ENCODE measurements around the gene FBXL5. TPM values are rescaled to one million over a fixed set of nuclear protein-coding genes. Genes with fewer than 3 reads are reported as not detected.
A peak's percentile ranks its signal among the peaks of the same experiment; 100 is the strongest.

FBXL5 gene
- total and polyA plus RNA-seq, 2 donors (not counting 3 experiments of a cell fraction or from before 2014, with no cell fraction given), result 42.2 to 60.2 TPM

DNA sequence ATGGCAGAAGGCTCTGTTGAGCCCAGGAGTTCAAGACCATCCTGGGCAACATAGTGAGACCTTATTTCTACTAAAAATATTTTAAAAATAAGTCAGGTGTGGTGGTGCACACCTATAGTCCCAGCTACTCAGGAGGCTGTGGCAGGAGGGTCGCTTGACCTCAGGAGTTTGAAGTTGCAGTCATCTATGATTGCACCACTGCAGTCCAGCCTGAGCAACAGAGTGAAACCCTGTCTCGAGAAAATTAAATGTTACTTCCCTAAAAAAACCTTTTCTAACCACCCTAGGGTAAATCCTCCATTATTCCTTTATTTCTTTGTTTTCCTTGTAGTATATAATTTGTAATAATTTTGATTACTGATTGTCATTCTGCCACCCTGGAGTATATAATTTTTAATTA is 34.4 kb upstream of the FBXL5 start:
- H3K4me3 ChIP-seq (replicated peaks in 1 of 3; ENCODE audit: insufficient read depth in 1 of 3, low read depth in 1 of 3, low read length in 3 of 3), result no peak overlapping the region
- H3K27me3 ChIP-seq (ENCODE audit: control insufficient read depth in 2 of 2, insufficient read depth in 2 of 2, low read length in 2 of 2), result no peaks in the 10 kb centered on the region
- H3K4me2 ChIP-seq (ENCODE audit: insufficient read depth, low read length), result peak overlapping the region; percentile 53
- peaks cover 28% of the 10 kb centered on the region for H3K4me1 ChIP-seq (ENCODE audit: control insufficient read depth, extremely low read depth, insufficient read depth, low read length)
- peaks cover 6% of the 10 kb centered on the region for H3K79me2 ChIP-seq (ENCODE audit: control insufficient read depth, insufficient read depth, low read length)
- peak overlapping the region; percentile 74 for H3K27ac ChIP-seq (ENCODE audit: insufficient read depth, low read depth, low read length)
- CTCF ChIA-PET, result no interaction called here
- TF ChIP-seq GATA2 (IDR thresholded peaks at IDR 0.05; ENCODE audit: insufficient read depth, insufficient read length, low read depth, low read length) (no peak), POLR2AphosphoS5 (IDR thresholded peaks at IDR 0.05; ENCODE audit: insufficient read depth, low read depth, low read length) (no peak), FOS (IDR thresholded peaks at IDR 0.05; ENCODE audit: borderline replicate concordance, insufficient read depth, low read length) (no peak), EZH2 (IDR thresholded peaks at IDR 0.05; ENCODE audit: borderline replicate concordance, low read depth, low read length, severe bottlenecking) (no peak), MYC (IDR thresholded peaks at IDR 0.05; ENCODE audit: low read depth, low read length) (no peak), JUN (IDR thresholded peaks at IDR 0.05; ENCODE audit: borderline replicate concordance, insufficient read depth, insufficient read length, low read depth) (no peak), POLR2A (IDR thresholded peaks at IDR 0.05; ENCODE audit: low read depth, low read length) (no peak)
- TF ChIP-seq, protein P1, sequence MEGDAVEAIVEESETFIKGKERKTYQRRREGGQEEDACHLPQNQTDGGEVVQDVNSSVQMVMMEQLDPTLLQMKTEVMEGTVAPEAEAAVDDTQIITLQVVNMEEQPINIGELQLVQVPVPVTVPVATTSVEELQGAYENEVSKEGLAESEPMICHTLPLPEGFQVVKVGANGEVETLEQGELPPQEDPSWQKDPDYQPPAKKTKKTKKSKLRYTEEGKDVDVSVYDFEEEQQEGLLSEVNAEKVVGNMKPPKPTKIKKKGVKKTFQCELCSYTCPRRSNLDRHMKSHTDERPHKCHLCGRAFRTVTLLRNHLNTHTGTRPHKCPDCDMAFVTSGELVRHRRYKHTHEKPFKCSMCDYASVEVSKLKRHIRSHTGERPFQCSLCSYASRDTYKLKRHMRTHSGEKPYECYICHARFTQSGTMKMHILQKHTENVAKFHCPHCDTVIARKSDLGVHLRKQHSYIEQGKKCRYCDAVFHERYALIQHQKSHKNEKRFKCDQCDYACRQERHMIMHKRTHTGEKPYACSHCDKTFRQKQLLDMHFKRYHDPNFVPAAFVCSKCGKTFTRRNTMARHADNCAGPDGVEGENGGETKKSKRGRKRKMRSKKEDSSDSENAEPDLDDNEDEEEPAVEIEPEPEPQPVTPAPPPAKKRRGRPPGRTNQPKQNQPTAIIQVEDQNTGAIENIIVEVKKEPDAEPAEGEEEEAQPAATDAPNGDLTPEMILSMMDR (IDR thresholded peaks at IDR 0.05; ENCODE audit: extremely low read depth in 1 of 2, insufficient read depth in 1 of 2, low read depth in 1 of 2, low read length in 2 of 2), result no peak
- TF ChIP-seq, protein P2, sequence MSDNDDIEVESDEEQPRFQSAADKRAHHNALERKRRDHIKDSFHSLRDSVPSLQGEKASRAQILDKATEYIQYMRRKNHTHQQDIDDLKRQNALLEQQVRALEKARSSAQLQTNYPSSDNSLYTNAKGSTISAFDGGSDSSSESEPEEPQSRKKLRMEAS (IDR thresholded peaks at IDR 0.05; ENCODE audit: insufficient read depth, insufficient read length), result no peak
- POLR2A ChIA-PET, result interaction anchor here (0.7 kb wide), 1 partner anchor 46 kb away, joined by 3 read pairs; no protein-coding TSS in a partner anchor
- no peaks in the 10 kb centered on the region for H3K9me3 ChIP-seq (replicated peaks; ENCODE audit: control insufficient read depth, insufficient read depth, low read length)
- no peaks in the 10 kb centered on the region for H4K20me1 ChIP-seq (replicated peaks; ENCODE audit: control insufficient read depth, extremely low read depth, insufficient read depth, low read length)
- dilution Hi-C loops (cut with MboI; ENCODE audit: extremely low pct_ligation_motif_present, low sequenced_read_pairs) (no loop called here), intact Hi-C loops (cut with micrococcal nuclease) (no loop called here)
- BruUV-seq (replicated peaks), result no TSS peak
- H3K36me3 ChIP-seq (ENCODE audit: control insufficient read depth in 2 of 2, extremely low read depth in 1 of 2, insufficient read depth in 2 of 2, low read length in 2 of 2), result peaks cover 0 to 6% of the 10 kb centered on the region in 2 experiments
- DNase-seq (ENCODE audit: low read depth, low spot score) (no peak), FAIRE-seq (no peak)
- H3K9ac ChIP-seq (replicated peaks; ENCODE audit: extremely low read depth, insufficient read depth, low read length), result peak overlapping the region; percentile 64
- no peak overlapping the region for H2AFZ ChIP-seq (ENCODE audit: low read depth, low read length)
- H3K9me1 ChIP-seq (replicated peaks; ENCODE audit: control insufficient read depth, extremely low read depth, insufficient read depth, low read length), result no peaks in the 10 kb centered on the region
